ENCODE data around the gene KEAP1. TPM values are rescaled to one million over a fixed set of nuclear protein-coding genes. Genes with fewer than 3 reads are reported as not detected.

Gene KEAP1
- total RNA-seq, 1 donor: 60.5 TPM

GRCh38 chr19:10508036-10508435 lies 4.9 kb upstream of the KEAP1 start:
- no peak for DNase-seq (ENCODE audit: low read depth)
- TF ChIP-seq, protein P1, sequence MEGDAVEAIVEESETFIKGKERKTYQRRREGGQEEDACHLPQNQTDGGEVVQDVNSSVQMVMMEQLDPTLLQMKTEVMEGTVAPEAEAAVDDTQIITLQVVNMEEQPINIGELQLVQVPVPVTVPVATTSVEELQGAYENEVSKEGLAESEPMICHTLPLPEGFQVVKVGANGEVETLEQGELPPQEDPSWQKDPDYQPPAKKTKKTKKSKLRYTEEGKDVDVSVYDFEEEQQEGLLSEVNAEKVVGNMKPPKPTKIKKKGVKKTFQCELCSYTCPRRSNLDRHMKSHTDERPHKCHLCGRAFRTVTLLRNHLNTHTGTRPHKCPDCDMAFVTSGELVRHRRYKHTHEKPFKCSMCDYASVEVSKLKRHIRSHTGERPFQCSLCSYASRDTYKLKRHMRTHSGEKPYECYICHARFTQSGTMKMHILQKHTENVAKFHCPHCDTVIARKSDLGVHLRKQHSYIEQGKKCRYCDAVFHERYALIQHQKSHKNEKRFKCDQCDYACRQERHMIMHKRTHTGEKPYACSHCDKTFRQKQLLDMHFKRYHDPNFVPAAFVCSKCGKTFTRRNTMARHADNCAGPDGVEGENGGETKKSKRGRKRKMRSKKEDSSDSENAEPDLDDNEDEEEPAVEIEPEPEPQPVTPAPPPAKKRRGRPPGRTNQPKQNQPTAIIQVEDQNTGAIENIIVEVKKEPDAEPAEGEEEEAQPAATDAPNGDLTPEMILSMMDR (IDR thresholded peaks at IDR 0.05; ENCODE audit: insufficient read depth, low read depth, low read length): no peak
- H3K4me3 ChIP-seq (ENCODE audit: low read depth, low read length): no peak overlapping the region

- TF ChIP-seq, protein P1 (IDR thresholded peaks at IDR 0.05; ENCODE audit: insufficient read depth, low read depth, low read length): peak; percentile 89
- H3K4me3 ChIP-seq (ENCODE audit: low read depth, low read length): no peak overlapping the region
- peak; percentile 74 for DNase-seq (ENCODE audit: low read depth)
These were observed 2.5 kb upstream of the KEAP1 start for GRCh38 chr19:10505583-10506229.

DNA sequence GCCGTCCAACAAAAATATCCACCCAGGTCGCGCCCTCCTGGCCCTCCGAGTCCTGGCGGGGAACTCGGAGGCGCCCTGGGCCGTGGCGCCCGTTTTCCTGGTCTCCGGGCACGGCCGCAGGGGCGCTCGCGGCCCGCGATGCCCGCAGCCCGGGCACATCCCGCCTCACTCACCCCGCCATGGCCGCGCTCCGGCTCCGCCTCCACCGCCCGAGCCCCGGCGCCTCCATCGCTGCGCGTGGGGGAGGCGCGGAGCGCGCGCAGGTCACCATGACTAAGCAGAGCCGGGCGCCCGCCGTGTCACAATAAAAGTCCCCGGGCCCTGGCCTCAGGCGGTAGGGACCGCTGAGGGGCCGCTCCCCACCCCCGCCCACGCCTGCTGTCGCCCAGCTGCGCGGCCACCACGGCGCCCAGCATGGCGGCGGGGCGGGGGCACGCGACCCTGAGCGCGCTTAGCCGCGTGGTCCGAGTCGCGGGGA lies 593 bp downstream of the KEAP1 start:
- DNase-seq (ENCODE audit: low read depth): peak; percentile 89
- TF ChIP-seq, protein P1 (IDR thresholded peaks at IDR 0.05; ENCODE audit: insufficient read depth, low read depth, low read length): no peak
- H3K4me3 ChIP-seq (ENCODE audit: low read depth, low read length): peak overlapping the region; percentile 89

GRCh38 chr19:10501971-10502523 lies 1.1 kb downstream of the KEAP1 start:
- DNase-seq (ENCODE audit: low read depth): peak; percentile 42
- TF ChIP-seq, protein P1 (IDR thresholded peaks at IDR 0.05; ENCODE audit: insufficient read depth, low read depth, low read length): no peak
- peak overlapping the region; percentile 89 for H3K4me3 ChIP-seq (ENCODE audit: low read depth, low read length)

GRCh38 chr19:10500247-10500592 lies 2.9 kb downstream of the KEAP1 start:
- H3K4me3 ChIP-seq (ENCODE audit: low read depth, low read length): no peak overlapping the region
- TF ChIP-seq, protein P1 (IDR thresholded peaks at IDR 0.05; ENCODE audit: insufficient read depth, low read depth, low read length): no peak
- no peak for DNase-seq (ENCODE audit: low read depth)

DNA sequence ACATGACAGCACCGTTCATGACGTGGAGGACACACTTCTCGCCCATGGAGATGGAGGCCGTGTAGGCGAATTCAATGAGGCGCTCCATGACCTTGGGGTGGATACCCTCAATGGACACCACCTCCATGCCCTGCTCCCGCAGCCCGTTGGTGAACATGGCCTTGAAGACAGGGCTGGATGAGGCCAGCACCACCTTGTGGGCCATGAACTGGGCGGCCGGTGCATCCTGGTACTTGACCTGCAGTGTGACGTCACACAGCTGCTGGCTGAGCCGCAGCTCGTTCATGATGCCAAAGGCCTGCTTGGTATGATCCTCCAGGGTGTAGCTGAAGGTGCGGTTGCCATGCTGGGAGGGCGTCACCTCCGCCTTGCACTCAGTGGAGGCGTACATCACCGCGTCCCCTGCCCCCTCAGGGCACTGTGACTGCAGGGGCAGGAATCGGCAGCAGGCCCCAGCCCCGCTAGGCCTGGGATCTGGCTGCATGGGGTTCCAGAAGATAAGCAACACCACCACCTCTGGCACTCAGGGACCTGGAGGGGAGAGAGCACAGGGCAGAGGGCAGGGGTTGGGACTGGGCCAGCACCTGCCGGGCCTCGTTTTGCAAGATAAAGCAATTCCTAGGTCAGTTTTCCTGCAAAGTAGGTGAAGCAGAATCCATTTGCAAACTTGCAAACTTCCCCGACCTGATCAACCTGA lies 3.5 kb downstream of the KEAP1 start:
- H3K4me3 ChIP-seq (ENCODE audit: low read depth, low read length): no peak overlapping the region
- TF ChIP-seq, protein P1 (IDR thresholded peaks at IDR 0.05; ENCODE audit: insufficient read depth, low read depth, low read length): no peak
- DNase-seq (ENCODE audit: low read depth): no peak
